H1 (cell line): Measurements from ENCODE around the gene VGLL3. TPM values are rescaled to one million over a fixed set of nuclear protein-coding genes. Genes with fewer than 3 reads are reported as not detected.

Source experiments
- CTCF ChIA-PET: fragments of 300-600 bp; sonication (Branson Sonifier 250); formaldehyde crosslinking; loops from one replicate; lab custom pipeline; 2021; ENCODE audit not compliant: partially characterized antibody; lab: Charles Lee
- POLR2A ChIA-PET: fragments of 300-600 bp; sonication (Branson Sonifier 250); formaldehyde crosslinking; loops from one replicate; lab custom pipeline; 2021; ENCODE audit warnings: inconsistent platforms; ENCODE audit not compliant: partially characterized antibody; lab: Charles Lee
- DNase-seq, 2 experiments: peaks; one replicate each; pipeline versions ENCODE4 v3.0.0 to v3.0.0-alpha.2; 2010 to 2022; ENCODE audit warnings: low spot score in 2 of 2, low read depth in 1 of 2, mixed read lengths in 1 of 2
- FAIRE-seq: peaks from 2 replicates; lab custom pipeline; 2011; peaks lifted over from hg19 to GRCh38; lab: Jason Lieb, UNC
- H2AFZ ChIP-seq: 2 replicates; pipeline ENCODE4 v1.8.1; 2012; ENCODE audit warnings: low read length, inconsistent platforms
- H2AK5ac ChIP-seq: 2 replicates; pipeline ENCODE4 v1.6.1; 2013; ENCODE audit warnings: low read depth, low read length
- H2BK120ac ChIP-seq: replicated peaks from 2 replicates; pipeline ENCODE3; 2013; ENCODE audit warnings: low read depth, low read length, inconsistent platforms
- H2BK12ac ChIP-seq: 2 replicates; pipeline ENCODE4 v1.6.1; 2013; ENCODE audit warnings: low read depth, low read length
- H2BK15ac ChIP-seq: 2 replicates; pipeline ENCODE4 v1.6.1; 2013; ENCODE audit warnings: low read length
- H2BK20ac ChIP-seq: 2 replicates; pipeline ENCODE4 v1.6.1; 2013; ENCODE audit warnings: low read length
- H2BK5ac ChIP-seq: 2 replicates; pipeline ENCODE4 v1.6.1; 2013; ENCODE audit warnings: low read depth, low read length
- H3K14ac ChIP-seq: 2 replicates; pipeline ENCODE4 v1.6.1; 2013; ENCODE audit warnings: inconsistent platforms; ENCODE audit not compliant: insufficient read length
- H3K18ac ChIP-seq: 2 replicates; pipeline ENCODE4 v1.6.1; 2013; ENCODE audit warnings: low read length; ENCODE audit errors: extremely low read depth
- H3K23ac ChIP-seq: 2 replicates; pipeline ENCODE4 v1.6.1; 2013; ENCODE audit warnings: inconsistent platforms; ENCODE audit not compliant: insufficient read length
- H3K23me2 ChIP-seq: 2 replicates; pipeline ENCODE4 v1.6.1; 2013; ENCODE audit warnings: low read depth, low read length
- H3K27ac ChIP-seq: 2 replicates; pipeline ENCODE4 v1.6.1; 2011; ENCODE audit warnings: low read depth, low read length, inconsistent platforms
- H3K27me3 ChIP-seq, 4 experiments: replicated peaks in 1 of 4; 1 replicate in 1 of 4; 2 replicates in 3 of 4; pipeline versions ENCODE4 v1.6.1 to v1.8.1; 2011 to 2013; ENCODE audit warnings: low read length in 3 of 4, mild to moderate bottlenecking in 3 of 4, inconsistent platforms in 2 of 4, mixed read lengths in 2 of 4, moderate library complexity in 1 of 4; ENCODE audit not compliant: control insufficient read depth in 3 of 4, insufficient read depth in 3 of 4; ENCODE audit errors: extremely low read depth in 1 of 4
- H3K36me3 ChIP-seq, 4 experiments: 2 replicates each; pipeline versions ENCODE4 v1.6.1 to v1.8.1; 2011 to 2013; ENCODE audit warnings: mild to moderate bottlenecking in 4 of 4, low read length in 3 of 4, moderate library complexity in 2 of 4, control low read depth in 1 of 4, inconsistent platforms in 1 of 4; ENCODE audit not compliant: insufficient read depth in 4 of 4, control insufficient read depth in 2 of 4
- H3K4ac ChIP-seq: replicated peaks from 2 replicates; pipeline ENCODE3; 2013; ENCODE audit warnings: low read length, low read depth, mixed read lengths, inconsistent platforms; ENCODE audit not compliant: insufficient read length
- H3K4me1 ChIP-seq, 4 experiments: replicated peaks in 1 of 4; 1 replicate in 1 of 4; 2 replicates in 3 of 4; pipeline versions ENCODE4 v1.6.1 to v1.8.1; 2011 to 2013; ENCODE audit warnings: low read length in 3 of 4, inconsistent platforms in 2 of 4, mixed read lengths in 1 of 4; ENCODE audit not compliant: insufficient read depth in 4 of 4, control insufficient read depth in 3 of 4
- H3K4me2 ChIP-seq, 2 experiments: 2 replicates each; pipeline versions ENCODE4 v1.6.1 to v1.8.1; 2011 to 2013; ENCODE audit warnings: low read depth in 2 of 2, low read length in 2 of 2, control low read depth in 1 of 2, inconsistent platforms in 1 of 2, mild to moderate bottlenecking in 1 of 2; ENCODE audit not compliant: insufficient read depth in 1 of 2
- H3K4me3 ChIP-seq, 4 experiments: fragments of 200-600, 300-600 bp in 1 of 4; sonication (generic), shearing (Covaris generic), sonication (Bioruptor Twin) in 1 of 4; 2 replicates each; pipeline versions ENCODE4 v1.5.1 to v1.8.1; 2011 to 2016; ENCODE audit warnings: low read length in 4 of 4, low read depth in 3 of 4, control low read depth in 2 of 4, inconsistent platforms in 2 of 4, mild to moderate bottlenecking in 2 of 4, mixed read lengths in 1 of 4, moderate library complexity in 1 of 4; ENCODE audit not compliant: insufficient read depth in 2 of 4; ENCODE audit errors: extremely low read depth in 1 of 4
- H3K56ac ChIP-seq: replicated peaks from 2 replicates; pipeline ENCODE3; 2013; ENCODE audit warnings: low read depth, mild to moderate bottlenecking, mixed read lengths, low read length, inconsistent platforms; ENCODE audit not compliant: insufficient read length
- H3K79me1 ChIP-seq: 2 replicates; pipeline ENCODE4 v1.6.1; 2013; ENCODE audit warnings: low read depth, low read length, control low read depth
- H3K79me2 ChIP-seq, 2 experiments: 2 replicates each; pipeline versions ENCODE4 v1.6.1 to v1.8.1; 2012 to 2013; ENCODE audit warnings: low read length in 2 of 2, mild to moderate bottlenecking in 2 of 2, inconsistent platforms in 1 of 2; ENCODE audit not compliant: insufficient read depth in 2 of 2, control insufficient read depth in 1 of 2
- H3K9ac ChIP-seq, 4 experiments: replicated peaks in 1 of 4; 1 replicate in 1 of 4; 2 replicates in 3 of 4; pipeline versions ENCODE4 v1.6.1 to v1.8.1; 2011 to 2013; ENCODE audit warnings: low read depth in 3 of 4, low read length in 3 of 4, control low read depth in 2 of 4, mild to moderate bottlenecking in 2 of 4, moderate library complexity in 2 of 4, inconsistent platforms in 1 of 4; ENCODE audit errors: extremely low read depth in 1 of 4
- H3K9me3 ChIP-seq, 2 experiments: 2 replicates each; pipeline versions ENCODE4 v1.6.1 to v1.8.1; 2012 to 2013; ENCODE audit warnings: mild to moderate bottlenecking in 2 of 2, moderate library complexity in 2 of 2, control low read depth in 1 of 2, inconsistent platforms in 1 of 2, low read depth in 1 of 2, low read length in 1 of 2, mixed read lengths in 1 of 2; ENCODE audit not compliant: insufficient read depth in 2 of 2
- H4K20me1 ChIP-seq, 2 experiments: replicated peaks in 1 of 2; 2 replicates each; pipeline versions ENCODE3 to v1.8.1; 2011 to 2013; ENCODE audit warnings: inconsistent platforms in 2 of 2, low read length in 2 of 2, mild to moderate bottlenecking in 1 of 2; ENCODE audit not compliant: insufficient read depth in 2 of 2, control insufficient read depth in 1 of 2
- H4K5ac ChIP-seq: 2 replicates; pipeline ENCODE4 v1.6.1; 2013; ENCODE audit warnings: low read length, low read depth, mixed read lengths, inconsistent platforms; ENCODE audit not compliant: insufficient read length
- H4K8ac ChIP-seq: 2 replicates; pipeline ENCODE4 v1.8.0; 2013; ENCODE audit warnings: mild to moderate bottlenecking, moderate library complexity, low read length, inconsistent platforms; ENCODE audit not compliant: insufficient read depth; ENCODE audit errors: extremely low read depth
- H4K91ac ChIP-seq: replicated peaks from 2 replicates; pipeline ENCODE3; 2013; ENCODE audit warnings: low read length, mixed read lengths, inconsistent platforms; ENCODE audit not compliant: insufficient read length
- ASH2L ChIP-seq: fragments of 200-600, 300-600 bp; sonication (generic); IDR thresholded peaks from one replicate; pipeline ENCODE4 v1.7.1; 2017; ENCODE audit warnings: low read length
- NRF1 ChIP-seq: IDR thresholded peaks from 2 replicates; pipeline ENCODE4 v1.6.1; 2011; ENCODE audit warnings: mild to moderate bottlenecking, low read depth, low read length, improper control_type of control experiment
- WGBS, 2 experiments: shearing (Covaris generic) in 1 of 2; methylation state at CpG; one replicate each; pipeline versions ENCODE4 v1.1.6 to v1.1.7; 2013 to 2015; ENCODE audit warnings: low lambda C conversion rate in 2 of 2, mixed read lengths in 2 of 2, inconsistent platforms in 1 of 2, low coverage in 1 of 2, missing lambda C conversion rate in 1 of 2; ENCODE audit not compliant: insufficient replicate concordance in 2 of 2, insufficient coverage in 1 of 2, insufficient read length in 1 of 2; ENCODE audit errors: extremely low coverage in 1 of 2, missing lambda C conversion rate in 1 of 2; 5-methylcytosine and 5-hydroxymethylcytosine counted together
- polyA plus RNA-seq, 7 experiments: library from polyadenylated mRNA; depleted of rRNA in 3 of 7; stranded (reverse) in 5 of 7; unstranded in 2 of 7; fragments of >200 nt in 5 of 7; fragments of 200-250 nt in 2 of 7; gene quantifications; 1 replicate in 5 of 7; 2 replicates in 1 of 7; 4 replicates in 1 of 7; pipeline versions ENCODE4 v1.2.1 to v1.2.3, GENCODE V29; 2011 to 2013; ENCODE audit warnings: missing spikeins in 2 of 7, mixed read lengths in 2 of 7
- total RNA-seq: library from RNA; stranded (reverse); fragmentation: NEBNext Ultra II Directional; extraction: Animal tissue kit (Norgen Biotek cat#: 25700); gene quantifications from 2 replicates; pipeline ENCODE4 v1.2.1, GENCODE V29; 2021

The VGLL3 gene
- total and polyA plus RNA-seq, 2 of the 8 experiments (the other 6 are each of a cell fraction or from before 2014, with no cell fraction given) = 13.4 to 24.2 TPM

GRCh38 chr3:86984271-86984670 is 6.7 kb downstream of the VGLL3 start:
- no peak overlapping the region for H3K14ac ChIP-seq
- H3K4ac ChIP-seq = no peak overlapping the region
- H3K9ac ChIP-seq = no peak overlapping the region
- no peaks in the 10 kb centered on the region for H3K79me1 ChIP-seq
- H3K56ac ChIP-seq = no peak overlapping the region
- no peak overlapping the region for H2AFZ ChIP-seq
- H3K4me2 ChIP-seq = no peak overlapping the region
- H2AK5ac ChIP-seq = no peak overlapping the region
- no peaks in the 10 kb centered on the region; a peak in 1 of 7 replicates for H3K27me3 ChIP-seq
- H3K23me2 ChIP-seq = no peaks in the 10 kb centered on the region
- no peak overlapping the region for H2BK20ac ChIP-seq
- WGBS, 2 experiments = 84% methylated on average over 2 of the region's 2 CpGs; no CpG with 5 or more reads in 1 of the 2 experiments
- no peak overlapping the region for H3K4me3 ChIP-seq
- H3K36me3 ChIP-seq = no peaks in the 10 kb centered on the region
- H4K20me1 ChIP-seq = no peaks in the 10 kb centered on the region
- no peak overlapping the region for H2BK5ac ChIP-seq
- TF ChIP-seq NRF1 = no peak
- TF ChIP-seq ASH2L = no peak
- H2BK12ac ChIP-seq = no peak overlapping the region
- no peak overlapping the region for H4K91ac ChIP-seq
- no peak overlapping the region for H2BK15ac ChIP-seq
- no peak for DNase-seq
- no peak for FAIRE-seq
- no peak overlapping the region for H3K27ac ChIP-seq
- no peak overlapping the region for H3K23ac ChIP-seq
- POLR2A ChIA-PET = no interaction called here
- H3K18ac ChIP-seq = no peak overlapping the region
- CTCF ChIA-PET = interaction anchor here (1.8 kb wide), 1 partner anchor 23 kb away, joined by 4 read pairs; no protein-coding TSS in a partner anchor
- no peak overlapping the region for H2BK120ac ChIP-seq
- no peaks in the 10 kb centered on the region for H3K9me3 ChIP-seq
- peaks cover 0 to 12% of the 10 kb centered on the region in 2 experiments; a peak in 1 of 4 replicates for H3K79me2 ChIP-seq
- no peaks in the 10 kb centered on the region for H3K4me1 ChIP-seq
- no peak overlapping the region for H4K5ac ChIP-seq
- no peak overlapping the region for H4K8ac ChIP-seq
